ENCODE results near the gene MBD3L1. TPM values are rescaled to one million over a fixed set of nuclear protein-coding genes. Genes with fewer than 3 reads are reported as not detected.

MBD3L1 gene
- total RNA-seq: not detected
- long read RNA-seq: 0 reads

- ATAC-seq (ENCODE audit: poor library complexity) (peak; percentile 96), DNase-seq (peak; percentile 99)
- intact Hi-C loops (cut with DNase I): no loop called here
Observed at GRCh38 chr19:8832132-8833021, at the start of gene MBD3L1, which contains the start of gene ZNF558. Gene MBD3L1, plus strand, starts transcription at chr19:8832377. Its CDS starts 10,302 bp downstream, at chr19:8842679. Gene ZNF558, minus strand, starts transcription at chr19:8832304. Its CDS starts 9,645 bp downstream, at chr19:8822659.

DNA sequence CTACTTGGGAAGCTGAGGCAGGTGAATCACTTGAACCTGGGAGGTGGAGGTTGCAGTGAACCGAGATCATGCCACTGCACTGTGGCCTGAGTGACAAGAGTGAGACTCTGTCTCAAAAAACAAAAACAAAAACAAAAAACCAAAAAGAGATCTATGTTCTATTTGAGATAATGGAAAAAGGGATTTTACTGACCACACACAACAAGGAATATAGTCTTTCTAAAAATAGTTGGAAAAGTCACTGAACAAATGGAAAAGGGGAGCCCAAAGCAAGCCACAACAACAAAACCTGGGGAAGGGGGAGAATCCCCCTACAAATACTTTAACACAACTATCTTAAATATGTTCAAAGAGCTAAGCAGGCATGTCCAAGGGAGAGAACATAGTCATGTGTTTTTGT is 37.4 kb upstream of the MBD3L1 start:
- ATAC-seq (ENCODE audit: poor library complexity): no peak
- intact Hi-C loops (cut with DNase I): no loop called here
- no peak for DNase-seq

DNA sequence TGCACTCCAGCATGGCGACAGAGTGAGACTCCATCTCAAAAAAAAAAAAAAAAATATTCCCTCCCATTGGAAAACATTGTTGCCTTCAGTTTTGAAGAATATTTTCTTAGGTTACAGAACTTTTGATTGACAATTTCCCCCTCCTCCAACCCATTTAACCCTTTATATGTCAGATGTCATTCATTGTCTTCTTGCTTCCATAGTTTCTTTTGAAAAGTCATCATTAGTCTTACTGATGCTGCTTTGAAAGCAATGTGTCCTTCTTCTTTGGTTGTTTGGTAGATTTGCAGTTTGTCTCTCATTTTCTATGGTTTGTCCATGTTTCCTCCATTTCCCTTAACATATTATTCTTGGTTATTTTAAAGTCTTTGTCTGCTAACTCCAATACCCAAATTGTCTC is 25.5 kb upstream of the MBD3L1 start:
- no peak for DNase-seq
- ATAC-seq (ENCODE audit: poor library complexity): no peak
- intact Hi-C loops (cut with DNase I): no loop called here

- intact Hi-C loops (cut with DNase I): no loop called here
- DNase-seq (no peak), ATAC-seq (ENCODE audit: poor library complexity) (no peak)
Observed at GRCh38 chr19:8811315-8812172, 20.6 kb upstream of the MBD3L1 start.

GRCh38 chr19:8814176-8814575 is 18.0 kb upstream of the MBD3L1 start:
- no peak for DNase-seq
- intact Hi-C loops (cut with DNase I): no loop called here
- no peak for ATAC-seq (ENCODE audit: poor library complexity)

GRCh38 chr19:8815780-8816179 is 16.4 kb upstream of the MBD3L1 start:
- no peak for ATAC-seq (ENCODE audit: poor library complexity)
- intact Hi-C loops (cut with DNase I): no loop called here
- DNase-seq: no peak

DNA sequence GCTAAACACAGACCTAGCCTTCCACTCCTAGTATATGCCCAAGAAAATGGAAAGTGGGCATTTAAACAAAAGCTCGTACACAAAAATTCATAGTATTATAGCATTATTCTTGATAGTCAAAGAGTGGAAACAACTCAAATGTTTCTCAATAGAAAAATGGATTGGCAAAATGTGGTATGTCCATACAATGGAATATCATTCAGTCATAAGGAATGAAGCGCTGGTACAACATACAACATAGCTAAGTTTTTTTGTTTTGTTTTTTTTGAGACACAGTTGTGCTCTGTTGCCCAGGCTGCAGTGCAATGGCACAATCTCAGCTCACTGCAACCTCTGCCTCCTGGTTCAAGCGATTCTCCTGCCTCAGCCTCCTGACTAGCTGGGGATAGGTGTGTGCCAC is 11.9 kb upstream of the MBD3L1 start:
- ATAC-seq (ENCODE audit: poor library complexity): no peak
- no peak for DNase-seq
- intact Hi-C loops (cut with DNase I): no loop called here

DNA sequence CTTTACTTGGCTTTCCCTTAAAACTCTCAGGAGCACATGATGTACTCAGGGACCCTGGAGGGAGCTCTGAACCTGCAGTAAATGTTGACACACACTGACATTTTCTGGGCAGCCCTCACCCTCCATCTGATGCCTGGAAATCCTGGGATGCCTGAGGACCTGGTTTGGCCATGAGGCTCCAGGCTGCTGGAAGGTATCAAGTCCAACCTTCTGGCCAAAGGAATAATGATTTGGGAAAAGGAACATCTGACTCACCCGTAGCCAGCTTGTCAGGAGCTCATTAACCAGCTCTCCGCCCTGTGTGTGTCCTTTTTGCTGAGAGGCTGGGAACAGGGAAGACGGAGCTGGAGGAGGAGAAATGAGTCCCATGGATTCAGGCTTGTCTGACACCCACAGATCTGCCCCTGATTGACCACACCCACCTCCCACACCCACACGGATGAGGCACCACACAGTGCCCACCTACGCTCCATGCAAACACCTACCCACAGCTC is 10.4 kb upstream of the MBD3L1 start:
- ATAC-seq (ENCODE audit: poor library complexity) (no peak), DNase-seq (no peak)
- intact Hi-C loops (cut with DNase I): no loop called here

DNA sequence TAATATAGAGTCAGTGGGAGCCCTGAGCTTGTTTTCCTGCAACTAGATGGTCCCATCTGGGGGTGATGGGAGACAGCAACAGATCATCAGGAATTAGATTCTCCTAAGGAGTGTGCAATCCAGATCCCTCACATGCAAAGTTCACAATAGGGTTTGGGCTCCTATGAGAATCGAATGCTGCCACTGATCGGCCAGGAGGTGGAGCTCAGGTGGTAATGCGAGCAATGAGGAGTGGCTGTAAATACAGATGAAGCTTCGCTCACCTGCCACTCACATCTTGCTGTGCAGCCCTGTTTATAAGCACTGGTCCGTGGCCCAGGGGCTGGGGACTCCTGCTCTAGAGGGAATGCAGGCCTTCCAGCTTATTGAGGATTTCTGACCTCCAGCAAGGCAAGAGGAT is 5.8 kb upstream of the MBD3L1 start:
- no peak for DNase-seq
- intact Hi-C loops (cut with DNase I): no loop called here
- no peak for ATAC-seq (ENCODE audit: poor library complexity)

DNA sequence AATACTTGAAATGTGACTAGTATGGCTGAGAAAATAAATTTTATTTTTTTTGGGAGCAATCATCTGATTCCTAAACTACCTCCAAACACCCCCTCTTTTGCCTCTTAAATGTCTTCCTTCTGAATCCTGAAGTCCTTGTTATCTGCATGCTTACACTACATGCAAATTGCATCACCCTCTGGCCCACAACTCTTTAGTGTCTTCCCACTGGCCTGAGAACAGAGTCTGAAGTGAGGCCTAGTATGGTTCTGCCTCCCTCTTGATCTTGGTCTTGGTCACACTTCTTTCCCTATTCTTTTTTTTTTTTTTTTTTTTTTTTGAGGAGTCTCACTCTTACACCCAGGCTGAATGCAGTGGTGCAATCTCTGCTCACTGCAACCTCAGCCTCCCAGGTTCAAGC is 4.9 kb upstream of the MBD3L1 start:
- no peak for ATAC-seq (ENCODE audit: poor library complexity)
- DNase-seq: no peak
- intact Hi-C loops (cut with DNase I): no loop called here

- intact Hi-C loops (cut with DNase I): no loop called here
- no peak for DNase-seq
- no peak for ATAC-seq (ENCODE audit: poor library complexity)
Observed at GRCh38 chr19:8831373-8831772, 804 bp upstream of the MBD3L1 start.

GRCh38 chr19:8831832-8832131 is 395 bp upstream of the MBD3L1 start:
- DNase-seq (no peak), ATAC-seq (ENCODE audit: poor library complexity) (peak; percentile 16)
- intact Hi-C loops (cut with DNase I): no loop called here

- DNase-seq: no peak
- ATAC-seq (ENCODE audit: poor library complexity): no peak
- intact Hi-C loops (cut with DNase I): no loop called here
Observed at GRCh38 chr19:8835446-8835845, 3.3 kb downstream of the MBD3L1 start.

GRCh38 chr19:8835877-8836276 is 3.7 kb downstream of the MBD3L1 start:
- intact Hi-C loops (cut with DNase I): no loop called here
- DNase-seq (no peak), ATAC-seq (ENCODE audit: poor library complexity) (no peak)

- ATAC-seq (ENCODE audit: poor library complexity) (no peak), DNase-seq (no peak)
- intact Hi-C loops (cut with DNase I): no loop called here
Observed at GRCh38 chr19:8840708-8841107, 8.5 kb downstream of the MBD3L1 start.

DNA sequence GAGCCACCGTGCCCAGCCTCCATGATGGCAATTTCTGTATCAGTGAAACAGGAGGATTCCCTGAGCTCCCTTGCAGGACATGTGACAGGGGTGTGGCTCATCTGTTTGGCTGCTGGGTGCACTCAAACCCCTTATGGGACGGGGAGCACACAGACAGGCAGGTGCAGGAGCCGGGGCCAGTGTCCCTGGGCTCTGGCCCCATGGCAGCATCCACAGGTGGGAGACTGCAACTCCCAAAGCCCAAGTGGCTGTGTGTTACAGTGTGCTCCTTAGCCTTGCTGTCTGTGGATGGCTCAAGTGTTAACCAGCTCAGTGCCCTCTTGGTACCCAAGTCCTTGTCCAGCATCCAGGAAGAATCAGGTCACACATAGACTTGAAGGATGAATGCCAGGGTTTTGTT is 14.6 kb downstream of the MBD3L1 start:
- ATAC-seq (ENCODE audit: poor library complexity) (no peak), DNase-seq (no peak)
- intact Hi-C loops (cut with DNase I): no loop called here

DNA sequence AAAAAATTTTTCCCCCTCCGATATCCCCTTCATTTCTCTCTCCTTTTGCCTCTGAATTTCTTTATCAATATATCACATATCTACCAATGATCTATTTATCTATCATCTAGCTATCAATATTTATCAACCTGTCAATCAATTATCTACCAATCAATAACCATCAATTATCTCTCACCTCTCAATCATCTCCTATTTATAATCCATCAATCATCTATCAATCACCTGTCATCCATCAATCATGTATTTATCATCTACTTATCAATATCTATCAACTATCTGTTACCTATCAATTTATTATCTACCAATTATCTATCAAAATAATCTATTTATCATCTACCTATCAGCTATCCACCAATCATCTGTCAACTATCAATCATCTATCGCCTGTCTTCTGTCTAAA is 17.1 kb downstream of the MBD3L1 start:
- intact Hi-C loops (cut with DNase I): no loop called here
- no peak for DNase-seq
- no peak for ATAC-seq (ENCODE audit: poor library complexity)

DNA sequence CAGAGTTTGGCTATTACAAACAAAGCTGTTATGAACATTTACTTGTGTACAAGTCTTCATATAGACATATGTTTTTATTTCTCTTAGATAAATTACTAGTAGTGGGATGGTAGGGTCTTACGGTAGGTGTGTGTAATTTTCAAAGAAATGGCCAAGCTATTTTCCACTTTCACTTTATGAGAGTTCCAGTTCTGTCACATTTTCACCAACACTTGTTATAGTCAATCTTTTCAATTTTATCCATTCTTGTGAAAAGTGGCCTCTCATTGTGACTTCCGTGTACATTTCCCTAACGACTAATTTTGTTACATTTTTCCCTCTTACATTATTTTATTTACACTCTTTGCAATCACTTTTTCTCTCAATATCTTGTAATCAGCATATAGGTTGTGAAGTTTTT is 18.3 kb downstream of the MBD3L1 start:
- ATAC-seq (ENCODE audit: poor library complexity) (no peak), DNase-seq (no peak)
- intact Hi-C loops (cut with DNase I): no loop called here

- ATAC-seq (ENCODE audit: poor library complexity) (no peak), DNase-seq (no peak)
- intact Hi-C loops (cut with DNase I): no loop called here
Observed at GRCh38 chr19:8858260-8858659, 26.1 kb downstream of the MBD3L1 start.

- intact Hi-C loops (cut with DNase I): no loop called here
- ATAC-seq (ENCODE audit: poor library complexity) (no peak), DNase-seq (no peak)
Observed at GRCh38 chr19:8866344-8866743, 34.2 kb downstream of the MBD3L1 start.
